AG04449 (cell line): ENCODE measurements around the gene CYB5R3.
A peak's percentile ranks its signal among the peaks of the same experiment; 100 is the strongest.

Experiments
- CTCF ChIA-PET: fragments of 350-600 bp; formaldehyde crosslinking; extraction: SDS; loops from one replicate; lab custom pipeline; 2021; ENCODE audit warnings: antibody characterized with exemption; lab: Yijun Ruan, JAX
- POLR2A ChIA-PET: fragments of 400-600, 350-600 bp; formaldehyde crosslinking; extraction: SDS; loops from one replicate; lab custom pipeline; 2020; ENCODE audit warnings: antibody characterized with exemption, inconsistent platforms; lab: Yijun Ruan, JAX
- DNase-seq: peaks from one replicate; pipeline ENCODE4 v3.0.0-alpha.2; 2010; ENCODE audit warnings: low read depth, low spot score
- H3K4me3 ChIP-seq: 2 replicates; pipeline ENCODE4 v1.5.1; 2011; ENCODE audit warnings: low read depth, mild to moderate bottlenecking, control low read depth, low read length
- TF ChIP-seq, protein P1 (sequence below): IDR thresholded peaks from one replicate; pipeline ENCODE4 v1.5.1; 2011; ENCODE audit warnings: mild to moderate bottlenecking, moderate library complexity, low read length, control low read depth, inconsistent platforms; ENCODE audit not compliant: insufficient read depth; ENCODE audit errors: missing control alignments

The CYB5R3 gene

GRCh38 chr22:42693055-42693762, 44.0 kb upstream of the CYB5R3 start:
- POLR2A ChIA-PET: no interaction called here
- CTCF ChIA-PET: no interaction called here
- H3K4me3 ChIP-seq: no peak overlapping the region
- DNase-seq: no peak
- TF ChIP-seq, protein P1, sequence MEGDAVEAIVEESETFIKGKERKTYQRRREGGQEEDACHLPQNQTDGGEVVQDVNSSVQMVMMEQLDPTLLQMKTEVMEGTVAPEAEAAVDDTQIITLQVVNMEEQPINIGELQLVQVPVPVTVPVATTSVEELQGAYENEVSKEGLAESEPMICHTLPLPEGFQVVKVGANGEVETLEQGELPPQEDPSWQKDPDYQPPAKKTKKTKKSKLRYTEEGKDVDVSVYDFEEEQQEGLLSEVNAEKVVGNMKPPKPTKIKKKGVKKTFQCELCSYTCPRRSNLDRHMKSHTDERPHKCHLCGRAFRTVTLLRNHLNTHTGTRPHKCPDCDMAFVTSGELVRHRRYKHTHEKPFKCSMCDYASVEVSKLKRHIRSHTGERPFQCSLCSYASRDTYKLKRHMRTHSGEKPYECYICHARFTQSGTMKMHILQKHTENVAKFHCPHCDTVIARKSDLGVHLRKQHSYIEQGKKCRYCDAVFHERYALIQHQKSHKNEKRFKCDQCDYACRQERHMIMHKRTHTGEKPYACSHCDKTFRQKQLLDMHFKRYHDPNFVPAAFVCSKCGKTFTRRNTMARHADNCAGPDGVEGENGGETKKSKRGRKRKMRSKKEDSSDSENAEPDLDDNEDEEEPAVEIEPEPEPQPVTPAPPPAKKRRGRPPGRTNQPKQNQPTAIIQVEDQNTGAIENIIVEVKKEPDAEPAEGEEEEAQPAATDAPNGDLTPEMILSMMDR: no peak

DNA sequence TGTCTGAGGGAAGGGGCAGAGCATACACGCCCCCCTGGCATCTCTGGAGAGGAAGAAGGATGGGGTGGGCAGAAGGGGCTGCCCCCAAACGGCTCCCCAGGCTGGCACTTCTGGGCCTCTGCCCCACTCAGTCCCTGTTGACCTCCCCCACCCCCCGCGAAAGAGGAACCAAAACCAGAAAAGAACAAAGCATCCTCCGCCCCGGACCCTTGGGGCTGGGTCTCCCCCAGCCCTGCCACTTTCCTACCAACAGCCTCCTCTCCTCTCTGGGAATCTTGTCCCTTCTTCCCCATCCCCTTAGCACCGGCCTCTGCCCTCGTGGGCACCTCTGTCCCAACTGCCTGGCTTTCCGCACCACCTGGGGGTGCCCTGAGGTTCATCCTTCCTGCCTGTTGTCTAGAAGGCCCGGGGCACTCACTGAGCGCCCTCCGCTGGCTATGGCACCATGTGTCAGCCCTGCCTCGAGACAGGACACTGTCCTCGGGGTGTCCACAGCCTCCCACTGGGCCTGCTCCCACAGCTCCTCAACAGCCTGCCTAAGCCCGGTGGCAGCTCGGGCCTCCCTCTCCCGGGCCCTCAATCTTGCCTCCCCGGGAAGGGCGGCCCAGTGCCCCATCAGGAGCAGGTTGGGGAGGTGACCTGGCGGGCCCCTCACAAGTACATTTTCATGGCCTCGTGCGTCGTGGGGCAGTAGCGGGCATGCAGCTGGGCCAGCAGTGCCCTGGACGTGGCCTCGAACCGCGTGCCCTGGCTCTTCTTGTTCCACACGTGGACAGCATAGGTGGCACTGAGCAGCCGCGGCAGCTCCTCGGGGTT, 43.3 kb upstream of the CYB5R3 start:
- TF ChIP-seq, protein P1: no peak
- no peak for DNase-seq
- ChIA-PET CTCF (no interaction called here), POLR2A (interaction anchor here (0.6 kb wide), 1 partner anchor 720 kb away, joined by 4 read pairs; no protein-coding TSS in a partner anchor)
- no peak overlapping the region for H3K4me3 ChIP-seq

- ChIA-PET CTCF (interaction anchor here (1.1 kb wide), 1 partner anchor 129 kb away, joined by 3 read pairs; no protein-coding TSS in a partner anchor), POLR2A (no interaction called here)
- DNase-seq: no peak
- no peak overlapping the region for H3K4me3 ChIP-seq
- TF ChIP-seq, protein P1: no peak
These were observed 42.2 kb upstream of the CYB5R3 start for GRCh38 chr22:42691440-42691839.

- TF ChIP-seq, protein P1: no peak
- ChIA-PET POLR2A (interaction anchor here (0.6 kb wide), 1 partner anchor 74 kb away, joined by 3 read pairs; the partner anchor contains the start of gene POLDIP3), CTCF (no interaction called here)
- H3K4me3 ChIP-seq: no peak overlapping the region
- DNase-seq: peak; percentile 60
These were observed 39.3 kb upstream of the CYB5R3 start for GRCh38 chr22:42688241-42689211.

- H3K4me3 ChIP-seq: no peak overlapping the region
- CTCF ChIA-PET: no interaction called here
- DNase-seq: no peak
- POLR2A ChIA-PET: no interaction called here
- TF ChIP-seq, protein P1: no peak
These were observed 37.7 kb upstream of the CYB5R3 start for GRCh38 chr22:42686756-42687491.
